Caco-2 (cell line): ENCODE results near the gene MLN. TPM values are rescaled to one million over a fixed set of nuclear protein-coding genes. Genes with fewer than 3 reads are reported as not detected.

Experiments used
- BruUV-seq: library from RNA; stranded (reverse); fragments of 400-500 nt; replicated peaks from 2 replicates; lab custom pipeline; 2021; lab: Mats Ljungman, UMichigan
- CTCF ChIA-PET: fragments of 300-600 bp; sonication (Branson Sonifier 250); formaldehyde crosslinking; loops from one replicate; lab custom pipeline; 2022; ENCODE audit warnings: antibody characterized with exemption; lab: Charles Lee
- POLR2A ChIA-PET: fragments of 300-600 bp; sonication (Branson Sonifier 250); formaldehyde crosslinking; loops from one replicate; lab custom pipeline; 2022; ENCODE audit warnings: antibody characterized with exemption; lab: Charles Lee
- DNase-seq, 2 experiments: peaks; one replicate each; pipeline versions ENCODE4 v3.0.0 to v3.0.0-alpha.2; 2020 to 2022
- H3K27me3 ChIP-seq: replicated peaks from 2 replicates; pipeline ENCODE4 v1.6.0; 2011; ENCODE audit warnings: low read length; ENCODE audit not compliant: control insufficient read depth, insufficient read depth
- H3K36me3 ChIP-seq: 2 replicates; pipeline ENCODE4 v1.5.1; 2011; ENCODE audit warnings: low read length; ENCODE audit not compliant: control insufficient read depth, insufficient read depth
- H3K4me1 ChIP-seq: fragments of 250-450 bp; sonication (Bioruptor Pico); 2 replicates; pipeline ENCODE4 v1.5.1; 2020; ENCODE audit warnings: mild to moderate bottlenecking
- H3K4me3 ChIP-seq: 2 replicates; pipeline ENCODE4 v1.5.1; 2011; ENCODE audit warnings: low read depth, mild to moderate bottlenecking, control low read depth, low read length
- H3K9me3 ChIP-seq: fragments of 250-450 bp; sonication (Bioruptor Pico); 2 replicates; pipeline ENCODE4 v1.5.1; 2020; ENCODE audit warnings: mild to moderate bottlenecking, moderate library complexity
- H3K27ac Mint-ChIP-seq: one replicate; pipeline ENCODE4 v1.8.0; 2022; ENCODE audit warnings: mixed read lengths; ENCODE audit not compliant: unreplicated experiment
- H3K27me3 Mint-ChIP-seq: one replicate; pipeline ENCODE4 v1.8.0; 2022; ENCODE audit warnings: mixed read lengths; ENCODE audit not compliant: insufficient read depth, unreplicated experiment
- H3K36me3 Mint-ChIP-seq: one replicate; pipeline ENCODE4 v1.8.0; 2022; ENCODE audit warnings: mild to moderate bottlenecking, mixed read lengths; ENCODE audit not compliant: insufficient read depth, unreplicated experiment
- H3K4me1 Mint-ChIP-seq: one replicate; pipeline ENCODE4 v1.8.0; 2022; ENCODE audit warnings: low read depth, mixed read lengths; ENCODE audit not compliant: unreplicated experiment
- H3K4me3 Mint-ChIP-seq: one replicate; pipeline ENCODE4 v1.8.0; 2022; ENCODE audit warnings: mild to moderate bottlenecking, moderate library complexity, mixed read lengths; ENCODE audit not compliant: unreplicated experiment
- H3K9me3 Mint-ChIP-seq: one replicate; pipeline ENCODE4 v1.8.0; 2022; ENCODE audit warnings: mixed read lengths; ENCODE audit not compliant: unreplicated experiment
- CTCF ChIP-seq, 2 experiments: fragments of 200-600 bp in 1 of 2; IDR thresholded peaks; 1 replicate in 1 of 2; 2 replicates in 1 of 2; pipeline versions ENCODE4 v1.5.1 to v1.8.0; 2011 to 2022; ENCODE audit warnings: antibody characterized with exemption in 1 of 2, control low read depth in 1 of 2, inconsistent platforms in 1 of 2, low read depth in 1 of 2, low read length in 1 of 2, mild to moderate bottlenecking in 1 of 2, moderate library complexity in 1 of 2; ENCODE audit not compliant: insufficient read depth in 1 of 2, severe bottlenecking in 1 of 2, unreplicated experiment in 1 of 2
- intact Hi-C: fragments of 100-400 bp; cut with micrococcal nuclease; formaldehyde crosslinking; loops from one replicate; pipeline ENCODE4 v1.10.0; 2022; ENCODE audit not compliant: unreplicated experiment
- total RNA-seq: library from RNA; stranded (reverse); gene quantifications from 2 replicates; pipeline ENCODE4 v1.2.3, GENCODE V29; 2022

Gene MLN
- total RNA-seq, 1 experiment from 2014 or later, result not detected

GRCh38 chr6:33828452-33828763 lies 24.6 kb upstream of the MLN start:
- ChIA-PET POLR2A (no interaction called here), CTCF (interaction anchor here (1.1 kb wide), 1 partner anchor 227 kb away, joined by 3 read pairs; no protein-coding TSS in a partner anchor)
- Mint-ChIP-seq H3K4me1 (peaks cover 25% of the 10 kb centered on the region), H3K27me3 (no peaks in the 10 kb centered on the region), H3K27ac (peak overlapping the region; percentile 39), H3K9me3 (no peaks in the 10 kb centered on the region), H3K36me3 (peaks cover 4% of the 10 kb centered on the region), H3K4me3 (no peak overlapping the region)
- peak; percentile 46 to 55 for DNase-seq
- TF ChIP-seq CTCF (IDR thresholded peaks at IDR 0.05; ENCODE audit: insufficient read depth in 1 of 2, low read depth in 1 of 2, low read length in 1 of 2, severe bottlenecking in 1 of 2, unreplicated experiment in 1 of 2), result no peak
- Histone ChIP-seq H3K36me3 (no peaks in the 10 kb centered on the region), H3K27me3 (no peaks in the 10 kb centered on the region), H3K4me3 (no peak overlapping the region), H3K4me1 (peaks cover 29% of the 10 kb centered on the region), H3K9me3 (no peaks in the 10 kb centered on the region)
- no TSS peak for BruUV-seq
- intact Hi-C loops, result no loop called here

- Mint-ChIP-seq H3K4me3 (no peak overlapping the region), H3K4me1 (peaks cover 28% of the 10 kb centered on the region), H3K27ac (peak overlapping the region; percentile 39), H3K36me3 (peaks cover 4% of the 10 kb centered on the region), H3K27me3 (peaks cover 3% of the 10 kb centered on the region), H3K9me3 (no peaks in the 10 kb centered on the region)
- BruUV-seq, result no TSS peak
- intact Hi-C loops, result no loop called here
- Histone ChIP-seq H3K36me3 (no peaks in the 10 kb centered on the region), H3K27me3 (no peaks in the 10 kb centered on the region), H3K4me3 (no peak overlapping the region), H3K4me1 (peaks cover 29% of the 10 kb centered on the region), H3K9me3 (no peaks in the 10 kb centered on the region)
- ChIA-PET POLR2A (no interaction called here), CTCF (interaction anchor here (1.1 kb wide), 1 partner anchor 228 kb away, joined by 3 read pairs; no protein-coding TSS in a partner anchor)
- no peak for TF ChIP-seq CTCF (IDR thresholded peaks at IDR 0.05; ENCODE audit: insufficient read depth in 1 of 2, low read depth in 1 of 2, low read length in 1 of 2, severe bottlenecking in 1 of 2, unreplicated experiment in 1 of 2)
- DNase-seq, result no peak
Observed at GRCh38 chr6:33827546-33828451, 24.0 kb upstream of the MLN start.

GRCh38 chr6:33826537-33826936 lies 22.7 kb upstream of the MLN start:
- DNase-seq, result no peak
- H3K27me3 Mint-ChIP-seq, result peaks cover 3% of the 10 kb centered on the region
- H3K4me3 ChIP-seq, result no peak overlapping the region
- no peaks in the 10 kb centered on the region for H3K9me3 Mint-ChIP-seq
- no peaks in the 10 kb centered on the region for H3K36me3 ChIP-seq
- no peaks in the 10 kb centered on the region for H3K27me3 ChIP-seq
- ChIA-PET CTCF (no interaction called here), POLR2A (no interaction called here)
- no peak overlapping the region for H3K4me3 Mint-ChIP-seq
- H3K27ac Mint-ChIP-seq, result no peak overlapping the region
- no TSS peak for BruUV-seq
- H3K36me3 Mint-ChIP-seq, result peaks cover 4% of the 10 kb centered on the region
- intact Hi-C loops, result no loop called here
- peaks cover 29% of the 10 kb centered on the region for H3K4me1 ChIP-seq
- H3K4me1 Mint-ChIP-seq, result peaks cover 32% of the 10 kb centered on the region
- peak in 1 of 2 experiments; percentile 9 for TF ChIP-seq CTCF (IDR thresholded peaks at IDR 0.05; ENCODE audit: insufficient read depth in 1 of 2, low read depth in 1 of 2, low read length in 1 of 2, severe bottlenecking in 1 of 2, unreplicated experiment in 1 of 2)
- no peaks in the 10 kb centered on the region for H3K9me3 ChIP-seq
